Esophagus muscularis mucosa (tissue), 4 donors: ENCODE data around the gene CYSTM1. TPM values are rescaled to one million over a fixed set of nuclear protein-coding genes. Genes with fewer than 3 reads are reported as not detected.

ENCODE experiments used
- DNase-seq: peaks from one replicate; pipeline ENCODE4 v3.0.0-alpha.2; 2017; ENCODE audit errors: extremely low spot score
- H3K27ac ChIP-seq, 4 donors: fragments of 200-600 bp; sonication (generic); replicated peaks in 1 of 4; 1 replicate in 3 of 4; 2 replicates in 1 of 4; pipeline ENCODE4 v1.5.1; 2016 to 2019; ENCODE audit warnings: mild to moderate bottlenecking in 1 of 4
- H3K27me3 ChIP-seq, 4 donors: fragments of 200-600 bp; sonication (generic); one replicate each; pipeline versions ENCODE4 v1.5.1 to v1.6.0; 2016 to 2019
- H3K36me3 ChIP-seq, 4 donors: fragments of 200-600 bp; sonication (generic); one replicate each; pipeline ENCODE4 v1.5.1; 2016 to 2019
- H3K4me1 ChIP-seq, 4 donors: fragments of 200-600 bp; sonication (generic); one replicate each; pipeline ENCODE4 v1.5.1; 2016 to 2019
- H3K4me3 ChIP-seq, 4 donors: fragments of 200-600 bp; sonication (generic); 1 replicate in 2 of 4; 2 replicates in 2 of 4; pipeline ENCODE4 v1.5.1; 2016 to 2019; ENCODE audit warnings: mild to moderate bottlenecking in 4 of 4, moderate library complexity in 1 of 4
- H3K9me3 ChIP-seq, 4 donors: fragments of 200-600 bp; sonication (generic); 1 replicate in 3 of 4; 2 replicates in 1 of 4; pipeline ENCODE4 v1.5.1; 2016 to 2019
- EP300 ChIP-seq: sonication (generic); formaldehyde crosslinking; IDR thresholded peaks from one replicate; pipeline ENCODE4 v1.6.1; 2017; ENCODE audit warnings: antibody characterized with exemption
- POLR2A ChIP-seq: fragments of 450-650 bp; IDR thresholded peaks from one replicate; pipeline ENCODE4 v1.6.1; 2017; ENCODE audit warnings: antibody characterized with exemption, moderate library complexity, mild to moderate bottlenecking, low read depth
- POLR2AphosphoS5 ChIP-seq, 2 donors: sonication (generic); formaldehyde crosslinking; IDR thresholded peaks; one replicate each; pipeline ENCODE4 v1.6.1; 2017; ENCODE audit warnings: antibody characterized with exemption in 2 of 2
- WGBS: methylation state at CpG from one replicate; pipeline ENCODE4 v1.1.5; 2018; 5-methylcytosine and 5-hydroxymethylcytosine counted together
- intact Hi-C: fragments of 100-400 bp; cut with DNase I; formaldehyde crosslinking; loops from one replicate; pipeline ENCODE4 v1.15.1; 2023
- total RNA-seq, 4 donors: library from RNA; depleted of rRNA; stranded (reverse); fragments of >200 nt; gene quantifications; one replicate each; pipeline versions ENCODE4 v1.1.0 to v1.2.1, GENCODE V29; 2016
- TF ChIP-seq, protein P1 (sequence below), 3 experiments: fragments of 200-600 bp in 2 of 3; fragments of 450-650 bp in 1 of 3; sonication (generic) in 2 of 3; IDR thresholded peaks; one replicate each; pipeline ENCODE4 v1.5.1; 2017 to 2019; ENCODE audit warnings: antibody characterized with exemption in 3 of 3, mild to moderate bottlenecking in 2 of 3, moderate library complexity in 1 of 3

CYSTM1 gene
- total RNA-seq, 4 donors from 2014 or later, result 54.0 to 81.0 (median 67.8) TPM

DNA sequence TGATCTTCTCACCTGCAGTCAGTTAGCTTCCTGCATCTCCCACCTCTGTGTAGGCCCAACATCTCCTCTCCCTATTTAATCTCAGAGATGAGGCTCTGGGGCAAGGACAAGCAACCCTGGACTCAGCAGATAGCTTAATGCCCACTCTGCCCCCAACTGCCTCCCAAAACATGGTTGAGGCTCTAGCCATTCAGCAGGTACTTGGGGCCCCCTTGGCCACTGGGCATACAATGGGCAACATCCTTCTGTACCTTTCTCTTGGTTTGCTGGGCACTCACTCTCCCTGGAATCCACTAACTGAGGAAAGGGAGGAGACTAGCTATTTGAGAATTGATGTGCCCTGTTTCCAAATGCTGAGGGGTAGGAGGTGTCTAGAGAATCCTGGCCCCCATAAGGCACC is 39.9 kb upstream of the CYSTM1 start:
- intact Hi-C loops, result no loop called here
- DNase-seq, result no peak
- no peak overlapping the region for H3K27ac ChIP-seq
- H3K4me3 ChIP-seq, result no peak overlapping the region
- no peaks in the 10 kb centered on the region for H3K9me3 ChIP-seq
- TF ChIP-seq POLR2A (no peak), EP300 (no peak), POLR2AphosphoS5 (IDR thresholded peaks at IDR 0.05) (no peak)
- TF ChIP-seq, protein P1, sequence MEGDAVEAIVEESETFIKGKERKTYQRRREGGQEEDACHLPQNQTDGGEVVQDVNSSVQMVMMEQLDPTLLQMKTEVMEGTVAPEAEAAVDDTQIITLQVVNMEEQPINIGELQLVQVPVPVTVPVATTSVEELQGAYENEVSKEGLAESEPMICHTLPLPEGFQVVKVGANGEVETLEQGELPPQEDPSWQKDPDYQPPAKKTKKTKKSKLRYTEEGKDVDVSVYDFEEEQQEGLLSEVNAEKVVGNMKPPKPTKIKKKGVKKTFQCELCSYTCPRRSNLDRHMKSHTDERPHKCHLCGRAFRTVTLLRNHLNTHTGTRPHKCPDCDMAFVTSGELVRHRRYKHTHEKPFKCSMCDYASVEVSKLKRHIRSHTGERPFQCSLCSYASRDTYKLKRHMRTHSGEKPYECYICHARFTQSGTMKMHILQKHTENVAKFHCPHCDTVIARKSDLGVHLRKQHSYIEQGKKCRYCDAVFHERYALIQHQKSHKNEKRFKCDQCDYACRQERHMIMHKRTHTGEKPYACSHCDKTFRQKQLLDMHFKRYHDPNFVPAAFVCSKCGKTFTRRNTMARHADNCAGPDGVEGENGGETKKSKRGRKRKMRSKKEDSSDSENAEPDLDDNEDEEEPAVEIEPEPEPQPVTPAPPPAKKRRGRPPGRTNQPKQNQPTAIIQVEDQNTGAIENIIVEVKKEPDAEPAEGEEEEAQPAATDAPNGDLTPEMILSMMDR (IDR thresholded peaks at IDR 0.05), result no peak
- no peaks in the 10 kb centered on the region for H3K36me3 ChIP-seq
- no peaks in the 10 kb centered on the region for H3K27me3 ChIP-seq
- peaks cover 22 to 30% (median 26%) of the 10 kb centered on the region in 4 donors for H3K4me1 ChIP-seq

DNA sequence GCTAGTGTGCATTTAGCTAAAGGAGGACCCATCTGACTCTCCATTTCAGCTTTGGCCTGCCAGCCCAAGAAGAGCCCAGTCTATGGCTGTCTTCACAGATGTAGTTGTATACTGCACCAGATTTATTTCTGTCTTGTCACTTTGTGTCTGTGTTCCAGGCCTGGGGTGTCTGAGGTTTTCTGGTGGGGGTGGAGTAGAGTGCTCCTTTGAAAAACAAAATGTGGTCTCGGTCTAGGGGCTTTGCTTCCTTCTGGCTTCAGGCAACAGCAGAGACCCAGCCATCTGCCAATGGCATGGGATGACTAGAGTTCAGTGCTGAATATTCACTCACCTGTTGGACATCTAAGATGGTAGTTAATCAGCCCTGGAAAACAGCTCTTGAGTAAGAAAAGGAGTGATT is 38.4 kb upstream of the CYSTM1 start:
- no peaks in the 10 kb centered on the region for H3K36me3 ChIP-seq
- TF ChIP-seq EP300 (no peak), POLR2A (no peak), POLR2AphosphoS5 (IDR thresholded peaks at IDR 0.05) (no peak)
- TF ChIP-seq, protein P1 (IDR thresholded peaks at IDR 0.05), result no peak
- WGBS, result 100% methylated on average over 1 of the region's 1 CpG
- DNase-seq, result peak; percentile 55
- no peaks in the 10 kb centered on the region for H3K9me3 ChIP-seq
- peaks cover 26 to 43% (median 37%) of the 10 kb centered on the region in 4 donors for H3K4me1 ChIP-seq
- H3K4me3 ChIP-seq, result no peak overlapping the region
- H3K27ac ChIP-seq, result no peak overlapping the region
- intact Hi-C loops, result no loop called here
- H3K27me3 ChIP-seq, result no peaks in the 10 kb centered on the region

DNA sequence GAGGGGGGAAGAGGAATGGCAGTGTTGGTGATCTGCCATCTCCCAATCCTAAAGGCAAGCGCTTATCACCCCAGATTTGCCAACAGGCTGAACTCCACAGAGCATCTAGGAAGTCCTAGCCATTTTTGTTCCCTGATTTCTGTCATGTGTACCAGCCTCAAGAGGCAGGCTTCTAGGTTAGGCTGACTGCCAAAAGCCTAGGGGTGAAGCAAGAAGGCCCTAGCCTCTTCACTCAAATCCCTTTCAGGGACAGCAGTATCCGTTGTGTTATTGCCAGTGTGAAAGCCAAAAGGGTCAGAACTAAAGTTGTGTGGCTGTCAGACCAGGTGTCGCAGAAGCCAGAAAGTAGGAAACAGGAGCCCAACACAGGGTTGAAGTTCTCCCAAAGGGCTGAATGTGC is 34.6 kb upstream of the CYSTM1 start:
- WGBS, result 97% methylated on average over 3 of the region's 3 CpGs
- no peak for TF ChIP-seq EP300
- no peak for TF ChIP-seq POLR2AphosphoS5 (IDR thresholded peaks at IDR 0.05)
- TF ChIP-seq, protein P1 (IDR thresholded peaks at IDR 0.05), result no peak
- no peak for TF ChIP-seq POLR2A
- intact Hi-C loops, result no loop called here

DNA sequence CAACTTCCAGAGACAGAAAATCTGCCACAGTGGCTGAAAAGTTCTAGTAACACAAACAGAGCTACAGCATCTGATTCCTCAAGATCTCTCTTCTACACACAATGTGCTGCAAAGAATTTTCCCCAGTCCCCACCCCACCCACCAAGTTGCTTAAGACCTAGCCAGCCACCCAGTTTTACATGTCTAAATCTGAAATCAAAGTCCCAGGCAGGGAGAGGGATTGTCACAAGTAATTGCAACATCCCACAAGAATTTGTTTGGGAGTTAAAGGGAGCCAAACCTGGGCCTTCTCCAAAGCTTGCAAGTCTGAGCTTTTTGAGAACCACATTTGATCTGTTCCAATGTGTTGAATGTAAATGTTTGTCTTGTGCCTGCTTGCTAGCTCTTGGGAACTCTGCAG is 33.7 kb upstream of the CYSTM1 start:
- Histone ChIP-seq H3K36me3 (no peaks in the 10 kb centered on the region), H3K27me3 (no peaks in the 10 kb centered on the region), H3K9me3 (no peaks in the 10 kb centered on the region), H3K4me3 (no peak overlapping the region), H3K27ac (peak overlapping the region in 1 of 4 donors; percentile 8), H3K4me1 (peaks cover 20 to 54% (median 41%) of the 10 kb centered on the region in 4 donors)
- peak in 1 of 2 donors; percentile 9 for TF ChIP-seq POLR2AphosphoS5 (IDR thresholded peaks at IDR 0.05)
- TF ChIP-seq, protein P1 (IDR thresholded peaks at IDR 0.05), result no peak
- intact Hi-C loops, result no loop called here
- DNase-seq, result peak; percentile 87

More for the DNA sequence above, 34.6 kb upstream of the CYSTM1 start:
- peak overlapping the region in 1 of 4 donors; percentile 8 for H3K27ac ChIP-seq
- peaks cover 14 to 48% (median 33%) of the 10 kb centered on the region in 4 donors for H3K4me1 ChIP-seq
- no peaks in the 10 kb centered on the region for H3K36me3 ChIP-seq
- no peak overlapping the region for H3K4me3 ChIP-seq
- DNase-seq, result no peak
- no peaks in the 10 kb centered on the region for H3K27me3 ChIP-seq
- H3K9me3 ChIP-seq, result no peaks in the 10 kb centered on the region

DNA sequence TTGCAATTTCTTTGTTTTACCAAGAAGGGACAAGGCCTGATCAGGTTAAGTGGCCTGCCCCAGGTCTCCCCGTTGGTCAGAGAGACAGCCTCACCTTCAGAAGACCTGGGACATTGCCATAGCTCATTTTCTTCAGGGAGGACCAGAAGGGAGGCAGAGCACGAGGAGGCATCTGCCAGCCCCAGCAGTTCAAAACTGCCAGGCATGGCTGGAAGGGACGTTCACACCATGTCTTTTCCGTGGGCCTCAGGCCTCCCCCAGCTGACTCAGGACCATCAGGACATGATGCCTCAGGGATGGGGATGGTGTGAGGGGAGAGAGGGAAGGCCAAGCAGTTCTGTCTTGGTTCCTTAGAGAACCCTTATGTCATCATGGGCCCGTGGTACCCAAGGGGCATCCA is 32.7 kb upstream of the CYSTM1 start:
- WGBS, result 80% methylated on average over 2 of the region's 5 CpGs
- intact Hi-C loops, result no loop called here
- Histone ChIP-seq H3K27ac (no peak overlapping the region), H3K9me3 (no peaks in the 10 kb centered on the region), H3K27me3 (no peaks in the 10 kb centered on the region), H3K36me3 (no peaks in the 10 kb centered on the region), H3K4me1 (peaks cover 25 to 61% (median 43%) of the 10 kb centered on the region in 4 donors), H3K4me3 (no peak overlapping the region)
- TF ChIP-seq POLR2AphosphoS5 (IDR thresholded peaks at IDR 0.05) (no peak), EP300 (no peak), POLR2A (no peak)
- TF ChIP-seq, protein P1 (IDR thresholded peaks at IDR 0.05), result no peak
- DNase-seq, result peak; percentile 50
